Glomerular endothelial cell (primary cell): Measurements from ENCODE around the gene VDAC1. TPM values are rescaled to one million over a fixed set of nuclear protein-coding genes. Genes with fewer than 3 reads are reported as not detected.

Experiments
- DNase-seq: peaks from one replicate; pipeline ENCODE4 v3.0.0-alpha.2; 2011; ENCODE audit warnings: low read depth, low spot score; ENCODE audit errors: extremely low read depth
- total RNA-seq: library from RNA; depleted of rRNA; stranded (reverse); fragments of >200 nt; gene quantifications from 2 replicates; pipeline ENCODE4 v1.2.3, GENCODE V29; 2015

Gene VDAC1
- total RNA-seq, 1 donor from 2014 or later = 227 TPM

DNA sequence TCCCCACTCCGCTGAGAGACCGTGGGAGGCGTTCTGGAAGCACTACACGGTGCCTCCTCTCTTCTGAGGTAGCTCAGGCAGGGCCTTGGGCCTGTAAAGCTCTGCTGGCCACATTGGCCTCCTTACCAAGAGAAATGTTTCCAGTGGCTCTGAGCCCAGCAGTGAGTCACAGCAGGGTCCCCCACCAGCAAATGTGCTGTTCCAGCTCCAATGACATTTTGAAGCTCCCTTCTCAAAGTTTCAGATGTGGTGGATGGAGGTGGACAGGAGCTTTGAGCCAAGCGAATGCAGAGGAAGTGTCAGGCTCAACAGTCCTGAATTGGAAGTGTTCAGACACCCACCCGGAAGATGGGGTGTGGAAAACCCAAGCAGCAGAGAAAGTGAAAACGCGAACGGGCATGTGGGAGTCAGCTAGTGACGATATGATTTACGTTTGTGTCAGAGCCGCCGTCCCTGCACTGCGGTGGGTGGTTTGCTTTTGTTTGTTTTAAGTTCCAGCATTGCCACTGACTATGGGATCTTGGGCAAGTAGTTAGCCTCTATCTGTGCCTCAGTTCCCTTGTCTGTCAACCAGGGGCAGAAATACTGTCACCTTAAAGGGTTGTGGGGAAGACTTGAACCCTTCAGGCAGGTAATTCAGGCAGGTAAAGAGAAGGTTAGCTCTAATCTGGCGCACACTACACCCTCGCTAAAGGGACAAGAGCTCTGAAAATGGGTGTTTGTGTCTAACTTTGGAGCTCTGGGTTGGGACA lies 74.5 kb downstream of the VDAC1 start:
- DNase-seq = no peak

DNA sequence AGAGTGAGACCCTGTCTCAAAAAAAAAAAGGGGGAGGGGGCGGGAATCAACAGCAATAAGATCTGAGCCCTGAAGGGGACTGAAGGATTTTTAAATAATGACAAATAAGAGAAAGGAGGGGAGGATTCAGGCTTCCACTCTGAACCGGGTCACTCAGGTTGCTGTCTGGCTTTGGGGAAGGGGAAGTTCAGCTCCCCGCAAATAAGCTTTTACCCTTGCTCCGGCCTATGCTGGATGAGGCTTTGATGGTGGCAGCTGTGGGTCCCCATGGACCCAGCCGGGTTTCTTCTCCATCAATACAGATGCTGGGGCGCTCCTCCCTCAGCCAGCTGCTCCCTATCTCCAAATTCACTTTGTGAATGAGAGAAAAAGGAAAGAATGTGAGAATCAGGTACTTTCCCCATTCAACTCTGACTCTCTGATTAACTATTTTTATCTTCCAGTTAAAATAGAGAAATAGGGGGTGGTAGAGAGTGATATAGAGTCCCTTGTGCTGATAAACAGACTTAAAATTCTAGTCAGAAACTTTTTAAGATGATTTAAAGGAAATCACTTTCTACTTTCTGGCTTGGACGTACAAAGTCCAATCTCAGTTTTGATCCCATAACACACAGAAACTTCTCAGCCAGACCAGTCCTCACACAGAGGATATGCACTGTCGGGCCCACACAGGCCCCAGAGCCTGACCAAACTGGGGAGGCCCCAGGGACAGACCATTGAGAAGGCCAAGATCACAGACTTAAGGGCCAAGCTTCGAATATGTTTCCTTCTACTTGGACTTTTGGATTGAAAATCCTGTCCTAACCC lies 76.0 kb downstream of the VDAC1 start:
- no peak for DNase-seq

DNA sequence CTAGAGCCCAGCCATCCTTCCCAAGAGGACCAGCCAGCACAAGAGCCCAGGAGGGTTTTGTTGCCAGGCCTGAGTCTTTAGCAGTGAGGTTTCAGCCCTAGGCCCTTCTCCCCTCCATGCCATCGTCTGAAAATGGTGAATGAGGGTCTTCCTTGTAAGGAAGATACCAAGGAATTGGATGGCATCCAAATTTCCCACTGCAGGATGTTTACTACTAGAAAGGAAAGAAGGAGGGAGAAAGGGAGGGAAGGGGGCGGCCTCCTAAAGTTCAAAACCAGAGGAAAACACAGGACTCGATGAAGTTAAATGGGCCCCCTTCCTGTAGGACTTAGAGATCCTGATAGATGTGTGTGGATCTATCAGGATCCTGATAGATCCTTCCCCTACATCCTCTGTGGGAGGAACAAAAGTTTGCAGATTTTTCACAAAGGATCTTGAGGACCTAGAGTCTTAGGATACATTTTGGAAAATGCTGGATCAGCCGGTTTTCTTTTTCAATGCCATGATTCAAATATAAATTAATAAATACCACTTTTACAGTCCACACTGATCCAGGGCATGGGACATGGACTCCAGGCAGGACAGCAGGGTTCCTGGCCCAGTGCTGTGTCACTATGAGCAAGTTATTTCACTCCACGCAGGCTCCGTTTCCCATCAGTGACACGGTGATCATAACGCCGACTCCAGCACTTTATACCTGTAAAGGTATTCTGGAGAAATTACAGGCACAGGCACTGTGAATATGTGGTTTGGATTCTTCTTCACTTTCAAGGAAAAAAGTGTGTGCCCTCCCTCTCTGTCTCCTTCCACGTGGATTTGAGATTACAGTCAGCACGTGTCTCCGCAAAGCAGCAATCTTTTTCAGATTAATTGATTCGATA lies 77.2 kb downstream of the VDAC1 start:
- no peak for DNase-seq

DNA sequence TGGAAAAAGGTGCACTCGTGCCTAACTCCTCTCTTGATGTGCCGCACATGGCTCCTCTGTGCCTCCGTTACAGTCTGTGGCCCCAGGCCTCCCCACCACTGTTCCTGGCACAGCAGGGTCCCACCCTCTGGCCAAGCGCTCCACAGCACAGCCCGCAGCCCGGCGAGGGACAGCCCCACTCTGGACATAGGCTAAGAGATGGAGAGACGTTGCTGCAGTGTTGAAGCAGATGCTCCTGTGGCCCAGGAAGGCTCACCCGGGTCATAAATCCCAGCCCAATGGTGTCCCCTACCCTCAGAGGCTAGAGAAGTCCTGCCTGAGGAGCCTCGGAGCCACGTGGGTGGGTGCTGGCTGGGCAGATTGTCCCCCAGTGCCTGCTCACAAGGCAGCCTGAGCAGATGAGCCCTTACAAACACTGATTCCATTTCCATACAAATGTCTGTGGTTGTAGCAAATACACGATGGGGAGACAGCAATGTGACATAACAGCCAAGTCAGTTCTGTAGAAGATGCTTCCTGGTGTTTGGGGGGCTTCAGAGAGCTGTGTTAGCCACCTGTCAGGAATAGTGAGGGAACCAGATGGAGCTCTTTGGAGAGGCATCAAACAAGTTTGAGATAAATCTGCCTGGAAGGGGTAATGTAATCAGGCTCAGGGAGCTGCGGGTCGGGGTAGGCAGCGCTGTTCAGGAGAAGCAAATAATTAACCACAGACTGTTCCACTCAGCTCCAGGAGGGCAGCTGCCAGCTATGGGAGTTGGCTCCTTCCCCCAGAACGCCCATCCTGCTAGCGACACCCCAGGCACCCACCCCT lies 78.1 kb downstream of the VDAC1 start:
- no peak for DNase-seq

DNA sequence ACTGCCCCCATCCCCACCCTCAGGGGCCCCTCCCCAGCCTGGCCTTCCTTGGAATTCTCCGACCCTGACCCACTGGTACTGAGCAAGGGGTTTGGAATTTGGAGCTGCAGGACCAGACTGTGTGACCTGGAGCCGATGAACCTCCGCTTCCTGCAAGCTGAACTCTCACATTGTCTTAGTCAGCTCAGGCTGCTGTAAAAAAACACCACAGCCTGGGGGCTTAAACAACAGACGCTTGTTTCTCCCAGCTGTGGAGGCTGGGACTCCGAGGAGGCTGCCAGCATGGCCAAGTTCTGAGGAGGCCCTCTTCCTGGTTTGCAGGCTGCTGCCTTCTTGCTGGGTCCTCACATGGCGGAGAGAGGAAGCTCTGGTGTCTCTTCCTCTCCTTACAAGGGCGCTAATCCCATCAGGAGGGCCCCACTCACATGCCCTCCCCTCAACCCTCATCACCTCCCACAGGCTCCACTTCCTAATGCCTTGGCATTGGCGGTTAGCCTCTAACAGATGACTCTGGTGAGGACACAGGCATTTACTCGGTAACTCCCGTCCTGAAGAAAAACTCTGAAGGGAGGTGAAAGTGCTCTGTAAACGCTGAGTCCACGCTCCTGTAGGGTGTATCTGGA lies 78.8 kb downstream of the VDAC1 start:
- DNase-seq = no peak

DNA sequence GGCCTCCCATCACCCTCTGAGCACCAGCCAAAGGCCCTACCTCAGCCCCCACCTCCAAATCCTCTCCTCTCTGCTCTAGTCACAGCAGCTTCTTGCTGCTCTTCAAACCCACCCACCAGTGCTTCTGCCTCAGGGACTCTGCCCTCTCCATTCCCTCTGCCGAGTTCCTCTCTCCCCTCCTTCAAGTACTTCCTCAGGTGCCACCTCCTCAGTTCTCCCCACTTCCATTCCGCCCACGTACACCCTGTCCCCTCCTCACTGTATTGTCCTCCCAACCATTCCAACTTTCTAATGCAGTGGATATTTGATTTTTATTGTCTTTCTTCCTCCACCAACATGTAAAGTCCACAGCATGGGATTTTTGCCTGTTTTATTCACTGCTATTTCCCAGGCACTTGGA lies 79.5 kb downstream of the VDAC1 start:
- no peak for DNase-seq

DNA sequence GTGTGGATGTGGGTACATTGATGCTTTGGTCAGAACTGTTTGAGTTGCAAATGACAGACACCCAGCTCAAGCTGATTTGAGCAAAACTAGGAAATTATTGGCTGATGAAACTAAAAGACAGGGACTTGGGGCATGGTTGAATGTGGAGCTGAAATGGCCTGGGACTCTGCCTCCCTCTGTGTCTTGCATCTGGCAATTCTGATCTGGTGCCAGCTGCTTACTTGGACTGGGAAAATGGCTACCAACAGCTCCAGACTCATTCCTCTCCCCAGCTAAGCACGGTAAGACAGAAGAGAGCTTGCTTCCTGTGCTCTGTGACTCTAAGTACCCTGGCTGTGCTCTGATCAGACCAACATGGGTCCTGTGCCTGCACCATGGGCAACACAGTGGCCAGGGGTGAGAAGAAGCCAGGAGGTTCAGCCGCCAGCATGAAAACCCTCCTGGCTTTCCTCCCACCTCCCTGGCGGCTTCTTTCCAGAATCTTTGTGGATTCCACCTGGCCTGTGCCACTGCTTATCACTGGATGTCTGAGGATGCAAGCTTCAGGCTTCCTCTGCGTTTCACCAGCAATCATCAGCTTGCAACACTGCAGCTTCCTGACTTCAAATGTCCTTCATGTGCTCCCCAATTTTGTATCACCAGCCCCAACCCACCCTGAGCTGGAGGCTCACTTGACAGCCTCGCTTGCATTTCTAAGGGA lies 80.4 kb downstream of the VDAC1 start:
- DNase-seq = no peak

DNA sequence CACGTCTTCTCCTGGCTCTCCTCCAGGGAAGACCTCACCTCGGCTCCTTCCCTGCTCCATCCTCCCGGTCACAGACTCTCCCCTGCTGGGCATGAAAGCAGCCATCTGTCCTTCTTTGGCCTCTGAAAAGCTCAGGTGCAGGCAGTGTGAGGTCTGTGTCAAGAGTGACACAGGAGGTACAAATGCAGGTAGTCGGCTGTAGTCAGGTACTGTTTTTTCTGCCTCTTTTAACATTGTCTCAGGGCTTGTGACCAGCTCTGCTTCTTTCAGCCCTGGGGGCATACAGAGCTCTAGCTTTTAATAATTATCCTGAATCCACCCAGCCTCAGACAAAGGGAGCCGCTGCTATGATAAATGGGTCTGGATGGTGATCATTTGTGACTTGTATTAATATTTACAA lies 82.8 kb downstream of the VDAC1 start:
- DNase-seq = no peak

Other genes with a start within 250 kb of the VDAC1 start
- 50.1 and 54.4 TPM in 2 replicates for gene C5orf15, start 36.4 kb downstream of the VDAC1 start, total RNA-seq
- gene TCF7, start 109.7 kb upstream of the VDAC1 start, total RNA-seq = 1.3 and 1.6 TPM in 2 replicates
- gene SKP1, start 172.0 kb upstream of the VDAC1 start, total RNA-seq = 219 and 285 TPM in 2 replicates
- 133 and 164 TPM in 2 replicates for gene PPP2CA, start 221.1 kb upstream of the VDAC1 start, total RNA-seq